Umbilical cord (tissue), 2 donors: ENCODE results near the gene IL1RN. TPM values are rescaled to one million over a fixed set of nuclear protein-coding genes. Genes with fewer than 3 reads are reported as not detected.
A peak's percentile ranks its signal among the peaks of the same experiment; 100 is the strongest.

ENCODE experiments used
- DNase-seq: peaks from one replicate; pipeline ENCODE4 v3.0.0-alpha.2; 2015; ENCODE audit warnings: low spot score
- total RNA-seq: library from RNA; depleted of rRNA; stranded (reverse); fragments of >200 nt; gene quantifications from one replicate; pipeline ENCODE4 v1.2.3, GENCODE V29; 2014; ENCODE audit warnings: low replicate concordance; ENCODE audit not compliant: insufficient read depth

IL1RN gene
- total RNA-seq, 1 donor from 2014 or later = 1.2 TPM

GRCh38 chr2:113127646-113128570 is 510 bp downstream of the IL1RN start:
- no peak for DNase-seq

GRCh38 chr2:113129519-113130078 is 2.2 kb downstream of the IL1RN start:
- no peak for DNase-seq

- DNase-seq = no peak
Observed at GRCh38 chr2:113131352-113132185, 4.2 kb downstream of the IL1RN start.

GRCh38 chr2:113132414-113133021 is 5.1 kb downstream of the IL1RN start:
- no peak for DNase-seq

- no peak for DNase-seq
Observed at GRCh38 chr2:113133704-113134598, 6.6 kb downstream of the IL1RN start.

- no peak for DNase-seq
Observed at GRCh38 chr2:113134717-113135116, 7.3 kb downstream of the IL1RN start.

- no peak for DNase-seq
Observed at GRCh38 chr2:113135317-113135716, 7.9 kb downstream of the IL1RN start.

- DNase-seq = peak; percentile 50
Observed at GRCh38 chr2:113136828-113137775, 9.7 kb downstream of the IL1RN start.

GRCh38 chr2:113137827-113138226 is 10.4 kb downstream of the IL1RN start:
- no peak for DNase-seq

GRCh38 chr2:113138428-113139322 is 11.3 kb downstream of the IL1RN start:
- DNase-seq = peak; percentile 75

GRCh38 chr2:113141451-113141850 is 14.1 kb downstream of the IL1RN start:
- DNase-seq = no peak

GRCh38 chr2:113142290-113142689 is 14.9 kb downstream of the IL1RN start:
- DNase-seq = no peak

- DNase-seq = no peak
Observed at GRCh38 chr2:113144259-113144658, 16.9 kb downstream of the IL1RN start.

GRCh38 chr2:113148606-113149552 is 21.5 kb downstream of the IL1RN start:
- no peak for DNase-seq

GRCh38 chr2:113149553-113150257 is 22.3 kb downstream of the IL1RN start:
- DNase-seq = no peak

GRCh38 chr2:113150258-113150601 is 22.8 kb downstream of the IL1RN start:
- DNase-seq = no peak

GRCh38 chr2:113155331-113155730 is 27.9 kb downstream of the IL1RN start:
- no peak for DNase-seq
